ENCODE results near the gene BAIAP2. TPM values are rescaled to one million over a fixed set of nuclear protein-coding genes. Genes with fewer than 3 reads are reported as not detected.

BAIAP2 gene
- total and polyA plus RNA-seq, 2 donors (not counting 1 experiment from before 2014, with no cell fraction given) = 1.3 to 12.0 TPM

DNA sequence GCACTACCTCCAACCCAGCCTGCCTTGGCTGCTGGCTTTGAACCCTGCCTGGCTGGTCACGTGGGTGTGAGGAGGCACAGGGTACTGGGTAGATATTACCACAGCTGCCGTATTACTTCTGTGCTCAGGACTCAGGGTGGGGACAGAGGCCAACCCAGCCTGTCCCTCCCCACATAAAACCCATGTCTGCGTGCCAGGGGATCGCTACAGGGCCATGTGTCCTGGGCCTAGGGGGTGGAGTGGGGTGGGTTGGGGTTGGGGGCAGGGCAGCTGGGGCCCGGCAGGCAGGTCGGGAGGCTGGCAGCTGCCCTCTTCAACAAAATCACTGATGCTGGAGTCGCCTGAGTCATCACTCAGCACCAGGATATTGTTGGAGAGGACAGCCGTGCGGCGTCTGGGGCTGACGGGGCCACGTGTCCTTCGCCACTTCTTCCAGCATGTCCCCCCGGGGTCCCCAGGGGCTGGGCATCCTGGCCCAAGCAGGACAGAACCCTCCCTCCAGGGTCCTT is 90.7 kb downstream of the BAIAP2 start:
- ChIA-PET CTCF (interaction anchor here (1.7 kb wide), 1 partner anchor 17 kb away, joined by 3 read pairs; no protein-coding TSS in a partner anchor), POLR2A (no interaction called here)
- Mint-ChIP-seq H3K27me3 (no peaks in the 10 kb centered on the region), H3K4me3 (no peak overlapping the region), H3K27ac (no peak overlapping the region), H3K9me3 (ENCODE audit: insufficient read depth) (no peaks in the 10 kb centered on the region), H3K4me1 (no peaks in the 10 kb centered on the region)
- no peaks in the 10 kb centered on the region for H3K9me3 ChIP-seq (ENCODE audit: control extremely low read depth in 1 of 3, control insufficient read depth in 2 of 3, insufficient read depth in 1 of 3, low read length in 2 of 3)
- 94% methylated on average over 11 of the region's 14 CpGs for WGBS (ENCODE audit: insufficient coverage)
- H3K27ac ChIP-seq (ENCODE audit: low read length in 2 of 2) = no peak overlapping the region
- H3K27me3 ChIP-seq (replicated peaks in 1 of 4; ENCODE audit: control extremely low read depth in 1 of 4, control insufficient read depth in 3 of 4, insufficient read depth in 4 of 4, low read length in 3 of 4) = no peaks in the 10 kb centered on the region
- H2AFZ ChIP-seq (ENCODE audit: insufficient read depth, low read depth, low read length, poor library complexity, severe bottlenecking) = no peak overlapping the region
- DNase-seq (no peak), ATAC-seq (ENCODE audit: low read depth) (no peak)
- H4K20me1 ChIP-seq (ENCODE audit: control insufficient read depth, insufficient read depth, low read length, poor library complexity, severe bottlenecking) = no peaks in the 10 kb centered on the region
- H3K4me1 ChIP-seq (ENCODE audit: control insufficient read depth in 2 of 2, insufficient read depth in 2 of 2, low read length in 2 of 2) = no peaks in the 10 kb centered on the region
- no peaks in the 10 kb centered on the region for H3K79me2 ChIP-seq (ENCODE audit: control insufficient read depth, insufficient read depth, low read length)
- H3K36me3 ChIP-seq (replicated peaks in 1 of 2; ENCODE audit: control extremely low read depth in 1 of 2, control insufficient read depth in 1 of 2, extremely low read depth in 1 of 2, insufficient read depth in 2 of 2, low read length in 1 of 2) = no peaks in the 10 kb centered on the region
- H3K4me2 ChIP-seq (replicated peaks; ENCODE audit: low read depth, low read length, poor library complexity, severe bottlenecking) = no peak overlapping the region
- H3K9ac ChIP-seq (ENCODE audit: low read length) = no peak overlapping the region
- intact Hi-C loops (cut with micrococcal nuclease) = no loop called here
- H3K4me3 ChIP-seq (ENCODE audit: control extremely low read depth in 1 of 5, extremely low read depth in 1 of 5, insufficient read depth in 1 of 5, low read depth in 2 of 5, low read length in 4 of 5) = no peak overlapping the region
- TF ChIP-seq CTCF (IDR thresholded peaks at IDR 0.05) = no peak
- TF ChIP-seq EZH2 (IDR thresholded peaks at IDR 0.05; ENCODE audit: borderline replicate concordance, insufficient read depth, low read depth, low read length, poor library complexity, severe bottlenecking) = no peak

DNA sequence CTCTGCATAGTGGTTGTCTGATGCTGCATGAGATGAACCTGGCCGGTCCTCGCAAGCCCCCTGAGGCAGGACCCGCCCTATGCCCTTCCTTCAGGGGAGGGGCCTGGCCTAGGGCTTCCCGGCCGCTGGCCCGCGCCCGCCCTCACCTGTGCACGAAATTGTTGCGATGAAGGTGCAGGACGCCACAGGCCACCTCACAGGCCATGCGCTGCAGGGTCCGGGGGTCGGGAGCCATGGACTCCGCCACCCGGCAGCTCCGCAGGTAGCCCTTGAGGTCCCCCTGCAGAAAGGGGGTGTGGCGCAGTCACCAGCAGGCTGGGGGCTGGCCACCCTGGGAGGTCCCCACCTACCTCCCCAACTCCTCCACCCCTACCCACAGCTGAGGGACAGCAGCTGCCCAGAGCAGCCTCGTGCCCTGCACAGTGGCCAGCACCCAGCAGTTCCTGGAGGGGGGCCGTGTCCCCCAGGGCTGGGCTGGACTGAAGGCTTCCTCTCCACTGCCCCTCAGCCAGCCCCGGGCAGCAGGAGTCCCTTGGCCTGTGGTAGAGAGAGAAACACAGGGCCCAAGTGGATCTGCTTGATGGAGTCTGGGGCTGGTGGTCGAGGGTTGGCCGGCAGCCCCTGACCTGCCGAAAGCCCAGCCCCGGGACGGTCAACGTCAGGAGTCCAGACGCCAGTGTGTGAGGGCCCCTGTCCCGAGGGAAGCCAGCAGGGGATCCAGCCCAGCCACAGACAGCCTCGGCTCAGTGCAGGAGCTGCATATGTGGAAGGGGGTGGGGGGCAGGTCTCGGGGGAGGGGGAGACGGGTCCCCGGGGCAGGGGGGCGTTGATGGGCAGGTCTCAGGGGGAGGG is 91.6 kb downstream of the BAIAP2 start:
- no peaks in the 10 kb centered on the region for H3K36me3 ChIP-seq (replicated peaks in 1 of 2; ENCODE audit: control extremely low read depth in 1 of 2, control insufficient read depth in 1 of 2, extremely low read depth in 1 of 2, insufficient read depth in 2 of 2, low read length in 1 of 2)
- H3K9me3 ChIP-seq (ENCODE audit: control extremely low read depth in 1 of 3, control insufficient read depth in 2 of 3, insufficient read depth in 1 of 3, low read length in 2 of 3) = no peaks in the 10 kb centered on the region
- H3K4me1 ChIP-seq (ENCODE audit: control insufficient read depth in 2 of 2, insufficient read depth in 2 of 2, low read length in 2 of 2) = no peaks in the 10 kb centered on the region
- ChIA-PET CTCF (no interaction called here), POLR2A (no interaction called here)
- Mint-ChIP-seq H3K4me1 (no peaks in the 10 kb centered on the region), H3K4me3 (no peak overlapping the region), H3K27me3 (no peaks in the 10 kb centered on the region), H3K27ac (no peak overlapping the region), H3K9me3 (ENCODE audit: insufficient read depth) (no peaks in the 10 kb centered on the region)
- no peak overlapping the region for H3K27ac ChIP-seq (ENCODE audit: low read length in 2 of 2)
- H3K79me2 ChIP-seq (ENCODE audit: control insufficient read depth, insufficient read depth, low read length) = no peaks in the 10 kb centered on the region
- H2AFZ ChIP-seq (ENCODE audit: insufficient read depth, low read depth, low read length, poor library complexity, severe bottlenecking) = no peak overlapping the region
- ATAC-seq (ENCODE audit: low read depth) (no peak), DNase-seq (no peak)
- intact Hi-C loops (cut with micrococcal nuclease) = no loop called here
- H4K20me1 ChIP-seq (ENCODE audit: control insufficient read depth, insufficient read depth, low read length, poor library complexity, severe bottlenecking) = no peaks in the 10 kb centered on the region
- H3K9ac ChIP-seq (ENCODE audit: low read length) = no peak overlapping the region
- no peaks in the 10 kb centered on the region for H3K27me3 ChIP-seq (replicated peaks in 1 of 4; ENCODE audit: control extremely low read depth in 1 of 4, control insufficient read depth in 3 of 4, insufficient read depth in 4 of 4, low read length in 3 of 4)
- no peak overlapping the region for H3K4me2 ChIP-seq (replicated peaks; ENCODE audit: low read depth, low read length, poor library complexity, severe bottlenecking)
- no peak for TF ChIP-seq CTCF (IDR thresholded peaks at IDR 0.05)
- no peak for TF ChIP-seq EZH2 (IDR thresholded peaks at IDR 0.05; ENCODE audit: borderline replicate concordance, insufficient read depth, low read depth, low read length, poor library complexity, severe bottlenecking)
- no peak overlapping the region for H3K4me3 ChIP-seq (ENCODE audit: control extremely low read depth in 1 of 5, extremely low read depth in 1 of 5, insufficient read depth in 1 of 5, low read depth in 2 of 5, low read length in 4 of 5)
- 92% methylated on average over 27 of the region's 34 CpGs for WGBS (ENCODE audit: insufficient coverage)
